H1 (cell line): ENCODE results near the gene STIMATE.

Experiments used
- CBX5 ChIP-seq: fragments of 300-800, 300-1000 bp; sonication (generic); IDR thresholded peaks from 2 replicates; pipeline ENCODE4 v1.7.1; 2016; ENCODE audit warnings: antibody characterized with exemption, low read length, low read depth
- CBX8 ChIP-seq: fragments of 300-800, 300-1000 bp; sonication (generic); IDR thresholded peaks from 2 replicates; pipeline ENCODE4 v1.7.1; 2016; ENCODE audit warnings: low read depth, low read length, borderline replicate concordance
- EP300 ChIP-seq, 2 experiments: IDR thresholded peaks; 1 replicate in 1 of 2; 2 replicates in 1 of 2; pipeline ENCODE4 v1.6.1; 2011 to 2012; ENCODE audit warnings: low read depth in 2 of 2, low read length in 2 of 2, mild to moderate bottlenecking in 2 of 2, borderline replicate concordance in 1 of 2, inconsistent platforms in 1 of 2, moderate library complexity in 1 of 2
- EZH2 ChIP-seq: fragments of 200-600 bp; sonication (generic); IDR thresholded peaks from 2 replicates; pipeline ENCODE4 v1.7.1; 2012; ENCODE audit warnings: low read depth, mild to moderate bottlenecking, moderate library complexity, low read length, inconsistent platforms; ENCODE audit not compliant: severe bottlenecking
- MAFK ChIP-seq: IDR thresholded peaks from 2 replicates; pipeline ENCODE4 v1.6.1; 2012; ENCODE audit warnings: low read depth, mild to moderate bottlenecking, improper control_type of control experiment, low read length
- RNF2 ChIP-seq: fragments of 200-900, 300-1000 bp; sonication (generic); IDR thresholded peaks from 2 replicates; pipeline ENCODE4 v1.7.1; 2016; ENCODE audit warnings: borderline replicate concordance, low read depth, mild to moderate bottlenecking, antibody characterized with exemption, low read length; ENCODE audit not compliant: poor library complexity, severe bottlenecking; ENCODE audit errors: missing control alignments
- SIN3A ChIP-seq, 2 experiments: IDR thresholded peaks in 1 of 2; conservative IDR thresholded peaks in 1 of 2; 2 replicates each; pipeline ENCODE4 v1.6.1; 2011 to 2012; ENCODE audit warnings: low read length in 2 of 2, improper control_type of control experiment in 1 of 2, low read depth in 1 of 2, mild to moderate bottlenecking in 1 of 2
- YY1 ChIP-seq: IDR thresholded peaks from 2 replicates; pipeline ENCODE4 v1.6.1; 2011; ENCODE audit warnings: low read depth, mild to moderate bottlenecking, low read length
- TF ChIP-seq, protein P1 (sequence below), 3 experiments: IDR thresholded peaks; 1 replicate in 2 of 3; 2 replicates in 1 of 3; pipeline versions ENCODE4 v1.5.1 to v1.6.1; 2011; ENCODE audit warnings: low read length in 3 of 3, mild to moderate bottlenecking in 3 of 3, inconsistent platforms in 2 of 3, low read depth in 1 of 3, moderate library complexity in 1 of 3; ENCODE audit not compliant: insufficient read depth in 1 of 3; ENCODE audit errors: control extremely low read depth in 1 of 3
- TF ChIP-seq, protein P2 (sequence below): IDR thresholded peaks from 2 replicates; pipeline ENCODE4 v1.6.1; 2012; ENCODE audit warnings: inconsistent platforms

DNA sequence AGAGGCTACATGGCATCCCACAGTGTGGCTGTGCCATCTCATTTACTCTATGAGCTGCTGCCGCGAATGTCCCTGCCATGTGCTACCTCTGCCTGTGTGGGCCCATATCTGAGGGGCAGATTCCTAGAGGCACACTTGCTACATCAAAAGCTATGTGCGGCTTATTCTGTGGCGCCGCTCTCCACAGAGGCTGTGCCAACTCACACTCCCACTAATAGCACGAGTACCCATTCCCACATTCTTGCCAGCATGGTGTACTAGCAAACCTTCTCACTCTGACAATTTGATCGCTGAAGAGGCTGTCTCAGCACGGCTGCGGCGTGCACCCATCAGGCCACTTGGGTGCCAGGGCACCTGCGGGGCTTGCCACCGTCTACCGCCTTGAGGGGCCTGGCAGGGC lies 31.4 kb downstream of the STIMATE start:
- TF ChIP-seq, protein P1, sequence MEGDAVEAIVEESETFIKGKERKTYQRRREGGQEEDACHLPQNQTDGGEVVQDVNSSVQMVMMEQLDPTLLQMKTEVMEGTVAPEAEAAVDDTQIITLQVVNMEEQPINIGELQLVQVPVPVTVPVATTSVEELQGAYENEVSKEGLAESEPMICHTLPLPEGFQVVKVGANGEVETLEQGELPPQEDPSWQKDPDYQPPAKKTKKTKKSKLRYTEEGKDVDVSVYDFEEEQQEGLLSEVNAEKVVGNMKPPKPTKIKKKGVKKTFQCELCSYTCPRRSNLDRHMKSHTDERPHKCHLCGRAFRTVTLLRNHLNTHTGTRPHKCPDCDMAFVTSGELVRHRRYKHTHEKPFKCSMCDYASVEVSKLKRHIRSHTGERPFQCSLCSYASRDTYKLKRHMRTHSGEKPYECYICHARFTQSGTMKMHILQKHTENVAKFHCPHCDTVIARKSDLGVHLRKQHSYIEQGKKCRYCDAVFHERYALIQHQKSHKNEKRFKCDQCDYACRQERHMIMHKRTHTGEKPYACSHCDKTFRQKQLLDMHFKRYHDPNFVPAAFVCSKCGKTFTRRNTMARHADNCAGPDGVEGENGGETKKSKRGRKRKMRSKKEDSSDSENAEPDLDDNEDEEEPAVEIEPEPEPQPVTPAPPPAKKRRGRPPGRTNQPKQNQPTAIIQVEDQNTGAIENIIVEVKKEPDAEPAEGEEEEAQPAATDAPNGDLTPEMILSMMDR (IDR thresholded peaks at IDR 0.05; ENCODE audit: control extremely low read depth in 1 of 3, insufficient read depth in 1 of 3, low read depth in 1 of 3, low read length in 3 of 3), result no peak
- TF ChIP-seq RNF2 (no peak), CBX8 (no peak), SIN3A (conservative IDR thresholded peaks at IDR 0.05 in 1 of 2, IDR thresholded peaks at IDR 0.05 in 1 of 2; ENCODE audit: low read depth in 1 of 2, low read length in 2 of 2) (no peak), YY1 (no peak), CBX5 (no peak), MAFK (no peak), EZH2 (no peak), EP300 (IDR thresholded peaks at IDR 0.05; ENCODE audit: borderline replicate concordance in 1 of 2, low read depth in 2 of 2, low read length in 2 of 2) (no peak)
- TF ChIP-seq, protein P2, sequence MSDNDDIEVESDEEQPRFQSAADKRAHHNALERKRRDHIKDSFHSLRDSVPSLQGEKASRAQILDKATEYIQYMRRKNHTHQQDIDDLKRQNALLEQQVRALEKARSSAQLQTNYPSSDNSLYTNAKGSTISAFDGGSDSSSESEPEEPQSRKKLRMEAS, result no peak
